Lower leg skin (tissue), 4 donors: ENCODE data around the gene UNC50. TPM values are rescaled to one million over a fixed set of nuclear protein-coding genes. Genes with fewer than 3 reads are reported as not detected.

Experiments
- DNase-seq, 2 donors: peaks; one replicate each; pipeline ENCODE4 v3.0.0-alpha.2; 2019; ENCODE audit warnings: low spot score in 2 of 2
- H3K4me3 ChIP-seq: fragments of 200-600 bp; sonication (generic); 2 replicates; pipeline ENCODE4 v1.5.1; 2017; ENCODE audit warnings: mild to moderate bottlenecking, low read depth; ENCODE audit not compliant: poor library complexity, severe bottlenecking
- CTCF ChIP-seq, 3 donors: fragments of 450-650 bp; IDR thresholded peaks; one replicate each; pipeline ENCODE4 v1.5.1; 2016; ENCODE audit warnings: antibody characterized with exemption in 3 of 3, mild to moderate bottlenecking in 3 of 3, moderate library complexity in 2 of 3
- POLR2A ChIP-seq, 2 donors: fragments of 450-650 bp; IDR thresholded peaks; one replicate each; pipeline ENCODE4 v1.6.1; 2016 to 2017; ENCODE audit warnings: antibody characterized with exemption in 2 of 2, mild to moderate bottlenecking in 1 of 2, moderate library complexity in 1 of 2
- WGBS, 2 donors: methylation state at CpG; one replicate each; pipeline ENCODE4 v1.1.5; 2018; 5-methylcytosine and 5-hydroxymethylcytosine counted together
- intact Hi-C: fragments of 100-400 bp; cut with DNase I; formaldehyde crosslinking; loops from one replicate; pipeline ENCODE4 v1.15.0; 2023; ENCODE audit warnings: low total_unique reads
- total RNA-seq, 4 donors: library from RNA; depleted of rRNA; stranded (reverse); fragments of >200 nt; gene quantifications; one replicate each; pipeline ENCODE4 v1.1.0, GENCODE V29; 2016

UNC50 gene
- total RNA-seq, 4 donors from 2014 or later: 38.1 to 52.0 (median 44.2) TPM

GRCh38 chr2:98606431-98606830 lies 2.0 kb upstream of the UNC50 start:
- TF ChIP-seq POLR2A (IDR thresholded peaks at IDR 0.05) (no peak), CTCF (IDR thresholded peaks at IDR 0.05) (no peak)
- 86 to 87% methylated on average over 7 of the region's 7 CpGs for WGBS, 2 donors
- no peak for DNase-seq
- no peak overlapping the region for H3K4me3 ChIP-seq
- intact Hi-C loops: loop anchor here (1.0 kb wide), 1 partner anchor 45 kb away; no protein-coding TSS in a partner anchor

GRCh38 chr2:98607104-98607503 lies 1.3 kb upstream of the UNC50 start:
- intact Hi-C loops: no loop called here
- no peak for DNase-seq
- WGBS, 2 donors: 68 to 69% methylated on average over 6 of the region's 6 CpGs
- no peak for TF ChIP-seq POLR2A (IDR thresholded peaks at IDR 0.05)
- TF ChIP-seq CTCF (IDR thresholded peaks at IDR 0.05): no peak
- no peak overlapping the region for H3K4me3 ChIP-seq

GRCh38 chr2:98607741-98608115 lies 661 bp upstream of the UNC50 start:
- peak overlapping the region; percentile 83 for H3K4me3 ChIP-seq
- WGBS, 2 donors: 2 to 6% methylated on average over 7 of the region's 7 CpGs
- TF ChIP-seq CTCF (IDR thresholded peaks at IDR 0.05) (no peak), POLR2A (IDR thresholded peaks at IDR 0.05) (no peak)
- intact Hi-C loops: no loop called here
- no peak for DNase-seq

GRCh38 chr2:98608962-98609604 lies 694 bp downstream of the UNC50 start:
- intact Hi-C loops: no loop called here
- no peak for TF ChIP-seq POLR2A (IDR thresholded peaks at IDR 0.05)
- no peak for TF ChIP-seq CTCF (IDR thresholded peaks at IDR 0.05)
- WGBS, 2 donors: 1 to 3% methylated on average over 29 of the region's 29 CpGs
- no peak for DNase-seq
- peak overlapping the region; percentile 83 for H3K4me3 ChIP-seq

- WGBS, 2 donors: 88 to 96% methylated on average over 9 of the region's 9 CpGs
- no peak overlapping the region for H3K4me3 ChIP-seq
- intact Hi-C loops: no loop called here
- TF ChIP-seq CTCF (IDR thresholded peaks at IDR 0.05): no peak
- TF ChIP-seq POLR2A (IDR thresholded peaks at IDR 0.05): no peak
- no peak for DNase-seq
These were observed 5.8 kb downstream of the UNC50 start for GRCh38 chr2:98614024-98614739.
